ENCODE measurements around the gene NFE2.
A peak's percentile ranks its signal among the peaks of the same experiment; 100 is the strongest.

The NFE2 gene

GRCh38 chr12:54251667-54252284 is 49.0 kb downstream of the NFE2 start:
- ChIA-PET CTCF (interaction anchor here (0.7 to 10.8 kb wide), 42 partner anchors 8 to 267 kb away, joined by 3 to 209 read pairs (median 8); partner anchors contain the start of genes CBX5, COPZ1, HNRNPA1 and HOXC10), POLR2A (interaction anchor here (1.1 kb wide), 1 partner anchor 28 kb away, joined by 6 read pairs; the partner anchor contains the start of genes CBX5 and HNRNPA1)
- TF ChIP-seq CTCF (IDR thresholded peaks at IDR 0.05; ENCODE audit: insufficient read depth, low read length, missing control alignments): peak; percentile 42
- DNase-seq (ENCODE audit: low read depth, low spot score): no peak
- H3K4me3 ChIP-seq (ENCODE audit: low read depth, low read length): no peak overlapping the region

GRCh38 chr12:54249489-54249888 is 51.3 kb downstream of the NFE2 start:
- POLR2A ChIA-PET: no interaction called here
- no peak for TF ChIP-seq CTCF (IDR thresholded peaks at IDR 0.05; ENCODE audit: insufficient read depth, low read length, missing control alignments)
- DNase-seq (ENCODE audit: low read depth, low spot score): no peak
- CTCF ChIA-PET: interaction anchor here (1.0 to 1.9 kb wide), 12 partner anchors 9 to 123 kb away, joined by 3 to 10 read pairs (median 4); partner anchors contain the start of gene COPZ1
- H3K4me3 ChIP-seq (ENCODE audit: low read depth, low read length): no peak overlapping the region

GRCh38 chr12:54246011-54246641 is 54.7 kb downstream of the NFE2 start:
- H3K4me3 ChIP-seq (ENCODE audit: low read depth, low read length): no peak overlapping the region
- CTCF ChIA-PET: interaction anchor here (0.5 to 2.6 kb wide), 6 partner anchors 12 to 1548 kb away, joined by 3 to 7 read pairs (median 4); partner anchors contain the start of gene COPZ1
- DNase-seq (ENCODE audit: low read depth, low spot score): no peak
- no peak for TF ChIP-seq CTCF (IDR thresholded peaks at IDR 0.05; ENCODE audit: insufficient read depth, low read length, missing control alignments)
- POLR2A ChIA-PET: no interaction called here
